Measurements from ENCODE around the gene SMC1B.
"Not testable (repeated sequence)": the region's sequence is repeated elsewhere in the genome, so short reads cannot be mapped to it uniquely, and the experiment has no call there.

The SMC1B gene

GRCh38 chr22:45424241-45424731 is 10.9 kb upstream of the SMC1B start:
- no peak overlapping the region for H3K4me3 ChIP-seq
- peak overlapping the region in 5 of 21 experiments; percentile 7 to 37 (median 23) for H3K27ac ChIP-seq

- Histone ChIP-seq H3K4me3 (no peak overlapping the region), H3K27ac (peak overlapping the region in 1 of 21 experiments; percentile 16)
Measured at GRCh38 chr22:45423524-45423923, 10.1 kb upstream of the SMC1B start.

GRCh38 chr22:45422237-45422983 is 9.0 kb upstream of the SMC1B start:
- Histone ChIP-seq H3K4me3 (no peak overlapping the region), H3K27ac (no peak overlapping the region)

GRCh38 chr22:45421349-45422055 is 8.1 kb upstream of the SMC1B start:
- Histone ChIP-seq H3K27ac (no peak overlapping the region), H3K4me3 (no peak overlapping the region)

- Histone ChIP-seq H3K4me3 (no peak overlapping the region), H3K27ac (no peak overlapping the region)
Measured at GRCh38 chr22:45420539-45420938, 7.1 kb upstream of the SMC1B start.

GRCh38 chr22:45420011-45420410 is 6.6 kb upstream of the SMC1B start:
- no peak overlapping the region for H3K27ac ChIP-seq
- H3K4me3 ChIP-seq = no peak overlapping the region

- H3K4me3 ChIP-seq = no peak overlapping the region
- H3K27ac ChIP-seq = no peak overlapping the region
Measured at GRCh38 chr22:45418770-45419138, 5.4 kb upstream of the SMC1B start.

GRCh38 chr22:45418056-45418769 is 4.8 kb upstream of the SMC1B start:
- Histone ChIP-seq H3K4me3 (no peak overlapping the region), H3K27ac (no peak overlapping the region)

GRCh38 chr22:45413013-45413367 is 409 bp downstream of the SMC1B start:
- peak overlapping the region in 6 of 7 experiments; percentile 30 to 49 (median 38) for H3K4me3 ChIP-seq
- H3K27ac ChIP-seq = peak overlapping the region in 1 of 21 experiments; percentile 46

GRCh38 chr22:45407793-45408192 is 5.6 kb downstream of the SMC1B start:
- Histone ChIP-seq H3K4me3 (no peak overlapping the region), H3K27ac (no peak overlapping the region)

GRCh38 chr22:45402466-45402985 is 10.9 kb downstream of the SMC1B start:
- H3K27ac ChIP-seq = no peak overlapping the region
- H3K4me3 ChIP-seq = no peak overlapping the region

GRCh38 chr22:45399712-45400445 is 13.5 kb downstream of the SMC1B start:
- Histone ChIP-seq H3K27ac (no peak overlapping the region), H3K4me3 (no peak overlapping the region)

- no peak overlapping the region for H3K27ac ChIP-seq
- H3K4me3 ChIP-seq = no peak overlapping the region
Measured at GRCh38 chr22:45398214-45398613, 15.2 kb downstream of the SMC1B start.

GRCh38 chr22:45397806-45398205 is 15.6 kb downstream of the SMC1B start:
- Histone ChIP-seq H3K27ac (no peak overlapping the region), H3K4me3 (no peak overlapping the region)

GRCh38 chr22:45389546-45389945 is 23.9 kb downstream of the SMC1B start:
- Histone ChIP-seq H3K4me3 (no peak overlapping the region), H3K27ac (no peak overlapping the region)

- Histone ChIP-seq H3K4me3 (no peak overlapping the region), H3K27ac (no peak overlapping the region)
Measured at GRCh38 chr22:45381348-45381747, 32.1 kb downstream of the SMC1B start.

- Histone ChIP-seq H3K4me3 (no peak overlapping the region), H3K27ac (no peak overlapping the region)
Measured at GRCh38 chr22:45376703-45377102, 36.7 kb downstream of the SMC1B start.

GRCh38 chr22:45376009-45376408 is 37.4 kb downstream of the SMC1B start:
- Histone ChIP-seq H3K27ac (no peak overlapping the region), H3K4me3 (no peak overlapping the region)

GRCh38 chr22:45373592-45373991 is 39.8 kb downstream of the SMC1B start:
- not testable (repeated sequence) for H3K27ac ChIP-seq, H3K4me3 ChIP-seq

GRCh38 chr22:45366713-45367112 is 46.7 kb downstream of the SMC1B start:
- Histone ChIP-seq H3K27ac (no peak overlapping the region), H3K4me3 (no peak overlapping the region)

Measured in skin epidermis (tissue), 12 donors.